KBM-7 (cell line): ENCODE measurements around the gene L2HGDH.

ENCODE experiments used
- DNase-seq: peaks from one replicate; pipeline ENCODE4 v3.0.0-alpha.2; 2015
- in situ Hi-C: fragments of 300-500 bp; cut with MboI; formaldehyde crosslinking; loops from 2 replicates; pipeline ENCODE4 v1.14.3; 2020; ENCODE audit warnings: low sequenced_read_pairs, low pct_unique_long_range_greater_than_20kb, mixed read lengths

Gene L2HGDH

GRCh38 chr14:50310445-50310844 is 1.6 kb downstream of the L2HGDH start:
- in situ Hi-C loops, result no loop called here

GRCh38 chr14:50308363-50308915 is 3.6 kb downstream of the L2HGDH start:
- in situ Hi-C loops, result no loop called here
- no peak for DNase-seq

More at GRCh38 chr14:50310445-50310844, 1.6 kb downstream of the L2HGDH start:
- no peak for DNase-seq

GRCh38 chr14:50303744-50304471 is 8.1 kb downstream of the L2HGDH start:
- in situ Hi-C loops, result no loop called here
- peak; percentile 88 for DNase-seq

GRCh38 chr14:50301914-50302313 is 10.1 kb downstream of the L2HGDH start:
- DNase-seq, result no peak
- in situ Hi-C loops, result no loop called here

GRCh38 chr14:50299585-50299984 is 12.4 kb downstream of the L2HGDH start:
- no peak for DNase-seq
- in situ Hi-C loops, result no loop called here

- in situ Hi-C loops, result no loop called here
- DNase-seq, result no peak
Measured at GRCh38 chr14:50290306-50290705, 21.7 kb downstream of the L2HGDH start.

- in situ Hi-C loops, result no loop called here
- DNase-seq, result no peak
Measured at GRCh38 chr14:50288146-50288545, 23.9 kb downstream of the L2HGDH start.

GRCh38 chr14:50285861-50286260 is 26.2 kb downstream of the L2HGDH start:
- in situ Hi-C loops, result no loop called here
- DNase-seq, result no peak

GRCh38 chr14:50272498-50272897 is 39.5 kb downstream of the L2HGDH start:
- DNase-seq, result no peak
- in situ Hi-C loops, result no loop called here

GRCh38 chr14:50270932-50271331 is 41.1 kb downstream of the L2HGDH start:
- in situ Hi-C loops, result no loop called here
- DNase-seq, result no peak

GRCh38 chr14:50265029-50265428 is 47.0 kb downstream of the L2HGDH start:
- DNase-seq, result no peak
- in situ Hi-C loops, result no loop called here

GRCh38 chr14:50263321-50263720 is 48.7 kb downstream of the L2HGDH start:
- in situ Hi-C loops, result no loop called here

GRCh38 chr14:50262865-50263264 is 49.2 kb downstream of the L2HGDH start:
- in situ Hi-C loops, result no loop called here
- DNase-seq, result no peak

More at GRCh38 chr14:50263321-50263720, 48.7 kb downstream of the L2HGDH start:
- no peak for DNase-seq

- DNase-seq, result peak; percentile 49
- in situ Hi-C loops, result no loop called here
Measured at GRCh38 chr14:50260511-50260910, 51.5 kb downstream of the L2HGDH start.

- in situ Hi-C loops, result no loop called here
- no peak for DNase-seq
Measured at GRCh38 chr14:50260072-50260471, 52.0 kb downstream of the L2HGDH start.

- no peak for DNase-seq
- in situ Hi-C loops, result no loop called here
Measured at GRCh38 chr14:50257732-50258131, 54.3 kb downstream of the L2HGDH start.

- no peak for DNase-seq
- in situ Hi-C loops, result no loop called here
Measured at GRCh38 chr14:50254248-50254647, 57.8 kb downstream of the L2HGDH start.

GRCh38 chr14:50249136-50249775 is 62.8 kb downstream of the L2HGDH start:
- in situ Hi-C loops, result no loop called here
- no peak for DNase-seq

GRCh38 chr14:50247245-50247644 is 64.8 kb downstream of the L2HGDH start:
- no peak for DNase-seq
- in situ Hi-C loops, result no loop called here

GRCh38 chr14:50242566-50243310 is 69.3 kb downstream of the L2HGDH start:
- in situ Hi-C loops, result no loop called here

More at GRCh38 chr14:50242566-50243310, 69.3 kb downstream of the L2HGDH start:
- DNase-seq, result no peak
